Gastrocnemius medialis (tissue), 4 donors: ENCODE results near the gene MT1H. TPM values are rescaled to one million over a fixed set of nuclear protein-coding genes. Genes with fewer than 3 reads are reported as not detected.

Experiments used
- ATAC-seq, 2 donors: fragments of 150-250 bp; one replicate each; pipeline ENCODE4 v1.9.1; 2016
- DNase-seq, 2 donors: peaks; one replicate each; pipeline ENCODE4 v3.0.0-alpha.2; 2019
- H3K27ac ChIP-seq, 4 donors: fragments of 200-600 bp; sonication (generic); 1 replicate in 1 of 4; 2 replicates in 3 of 4; pipeline ENCODE4 v1.5.1; 2016 to 2018; ENCODE audit warnings: mild to moderate bottlenecking in 2 of 4, moderate library complexity in 1 of 4
- H3K27me3 ChIP-seq, 3 donors: fragments of 200-600 bp; sonication (generic) in 2 of 3; 1 replicate in 1 of 3; 2 replicates in 2 of 3; pipeline versions ENCODE4 v1.5.1 to v1.6.0; 2016 to 2019; ENCODE audit warnings: mild to moderate bottlenecking in 1 of 3, moderate library complexity in 1 of 3
- H3K36me3 ChIP-seq, 2 donors: fragments of 200-600 bp; sonication (generic) in 1 of 2; one replicate each; pipeline ENCODE4 v1.5.1; 2017 to 2018
- H3K4me1 ChIP-seq, 2 donors: fragments of 200-600 bp; sonication (generic) in 1 of 2; one replicate each; pipeline ENCODE4 v1.5.1; 2016 to 2017; ENCODE audit warnings: mild to moderate bottlenecking in 2 of 2
- H3K4me3 ChIP-seq, 4 donors: fragments of 200-600 bp; sonication (generic) in 3 of 4; 1 replicate in 1 of 4; 2 replicates in 3 of 4; pipeline ENCODE4 v1.5.1; 2016 to 2019; ENCODE audit warnings: mild to moderate bottlenecking in 2 of 4
- H3K9me3 ChIP-seq, 3 donors: fragments of 200-600 bp; sonication (generic) in 2 of 3; 1 replicate in 1 of 3; 2 replicates in 2 of 3; pipeline ENCODE4 v1.5.1; 2016 to 2019
- POLR2A ChIP-seq, 2 donors: fragments of 450-650 bp; IDR thresholded peaks; one replicate each; pipeline ENCODE4 v1.6.1; 2017; ENCODE audit warnings: antibody characterized with exemption in 2 of 2, mild to moderate bottlenecking in 2 of 2, moderate library complexity in 2 of 2
- in situ Hi-C, 4 donors: fragments of 200-750 bp; cut with MboI; loops; one replicate each; pipeline versions ENCODE4 v1.15.0 to v1.8.0; 2017; ENCODE audit warnings: low sequenced_read_pairs in 4 of 4
- intact Hi-C: fragments of 100-400 bp; cut with DNase I; formaldehyde crosslinking; loops from one replicate; pipeline ENCODE4 v1.15.1; 2023; ENCODE audit warnings: low total_unique reads
- total RNA-seq, 4 donors: library from RNA; depleted of rRNA; stranded (reverse); fragments of >200 nt; gene quantifications; one replicate each; pipeline versions ENCODE4 v1.1.0 to v1.2.3, GENCODE V29; 2016
- TF ChIP-seq, protein P1 (sequence below), 5 experiments: fragments of 450-650 bp in 3 of 5; fragments of 200-600 bp in 2 of 5; sonication (generic) in 2 of 5; IDR thresholded peaks in 4 of 5; conservative IDR thresholded peaks in 1 of 5; 1 replicate in 4 of 5; 2 replicates in 1 of 5; pipeline ENCODE4 v1.5.1; 2016 to 2019; ENCODE audit warnings: antibody characterized with exemption in 5 of 5, mild to moderate bottlenecking in 3 of 5, moderate library complexity in 3 of 5

MT1H gene
- total RNA-seq, 4 donors from 2014 or later, result not detected

DNA sequence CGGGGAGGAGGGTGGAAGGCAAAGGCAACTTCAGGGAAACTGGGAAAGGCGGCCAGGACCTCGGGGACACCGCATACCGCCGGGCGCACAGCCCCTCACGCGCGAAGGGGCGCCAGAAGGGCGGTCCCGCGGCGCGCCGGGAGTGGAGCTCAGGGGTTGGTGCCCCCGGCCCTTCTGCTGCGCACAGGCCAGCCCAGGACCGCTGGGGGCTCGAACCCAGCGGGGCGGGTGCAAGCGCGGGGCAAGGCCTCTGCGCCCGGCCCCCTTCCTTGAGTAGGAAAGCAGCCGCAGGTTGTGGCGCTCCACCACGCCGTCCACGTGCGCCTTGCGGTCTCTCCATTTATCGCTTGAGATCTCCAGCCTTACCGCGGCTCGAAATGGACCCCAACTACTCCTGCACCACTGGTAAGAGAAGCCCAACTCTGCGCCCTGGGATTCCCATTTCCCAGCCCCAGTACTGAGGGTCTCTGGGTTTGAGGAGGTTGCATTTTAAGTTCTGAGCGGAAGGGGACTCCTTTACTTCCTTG is 34.1 kb upstream of the MT1H start:
- intact Hi-C loops, result no loop called here
- peaks cover 8 to 16% of the 10 kb centered on the region in 2 donors for H3K4me1 ChIP-seq

DNA sequence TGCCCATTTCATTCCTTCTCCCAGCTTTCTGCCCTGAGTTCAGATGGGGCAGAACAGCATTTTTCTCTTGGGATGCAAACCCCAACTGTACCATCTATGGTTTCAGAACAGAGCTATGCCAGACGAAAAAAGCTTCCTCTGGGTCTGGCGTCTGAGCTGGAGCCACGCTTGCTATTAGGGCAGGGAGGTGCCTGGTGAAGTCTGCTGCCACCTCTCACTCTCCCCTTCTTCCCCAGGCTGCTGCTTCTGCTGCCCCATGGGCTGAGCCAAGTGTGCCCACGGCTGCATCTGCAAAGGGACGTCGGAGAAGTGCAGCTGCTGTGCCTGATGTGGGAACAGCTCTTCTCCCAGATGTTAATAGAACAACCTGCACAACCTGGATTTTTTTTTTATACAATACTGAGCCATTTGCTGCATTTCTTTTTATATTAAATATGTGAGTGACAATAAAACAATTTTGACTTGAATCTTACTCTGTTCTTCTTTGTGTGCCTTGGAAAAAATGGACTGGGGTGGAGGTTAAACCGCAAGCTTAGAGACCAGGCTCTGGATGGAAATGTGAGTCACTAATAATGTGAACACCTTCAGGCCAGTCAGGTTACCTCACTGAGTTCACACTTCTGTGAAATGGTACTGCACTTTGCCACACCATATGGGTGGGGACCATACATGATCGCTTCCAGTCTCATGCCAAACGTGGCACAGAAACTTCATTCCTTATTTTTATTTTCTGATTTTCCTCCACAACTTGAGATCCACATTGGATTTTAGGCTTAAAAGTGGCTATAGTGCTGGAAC is 32.8 kb upstream of the MT1H start:
- in situ Hi-C loops (no loop called here), intact Hi-C loops (no loop called here)
- H3K9me3 ChIP-seq, result no peaks in the 10 kb centered on the region
- H3K4me3 ChIP-seq, result no peak overlapping the region
- peaks cover 3 to 7% (median 6%) of the 10 kb centered on the region in 3 donors for H3K27me3 ChIP-seq
- ATAC-seq, result no peak
- no peak for TF ChIP-seq POLR2A (IDR thresholded peaks at IDR 0.05)
- TF ChIP-seq, protein P1, sequence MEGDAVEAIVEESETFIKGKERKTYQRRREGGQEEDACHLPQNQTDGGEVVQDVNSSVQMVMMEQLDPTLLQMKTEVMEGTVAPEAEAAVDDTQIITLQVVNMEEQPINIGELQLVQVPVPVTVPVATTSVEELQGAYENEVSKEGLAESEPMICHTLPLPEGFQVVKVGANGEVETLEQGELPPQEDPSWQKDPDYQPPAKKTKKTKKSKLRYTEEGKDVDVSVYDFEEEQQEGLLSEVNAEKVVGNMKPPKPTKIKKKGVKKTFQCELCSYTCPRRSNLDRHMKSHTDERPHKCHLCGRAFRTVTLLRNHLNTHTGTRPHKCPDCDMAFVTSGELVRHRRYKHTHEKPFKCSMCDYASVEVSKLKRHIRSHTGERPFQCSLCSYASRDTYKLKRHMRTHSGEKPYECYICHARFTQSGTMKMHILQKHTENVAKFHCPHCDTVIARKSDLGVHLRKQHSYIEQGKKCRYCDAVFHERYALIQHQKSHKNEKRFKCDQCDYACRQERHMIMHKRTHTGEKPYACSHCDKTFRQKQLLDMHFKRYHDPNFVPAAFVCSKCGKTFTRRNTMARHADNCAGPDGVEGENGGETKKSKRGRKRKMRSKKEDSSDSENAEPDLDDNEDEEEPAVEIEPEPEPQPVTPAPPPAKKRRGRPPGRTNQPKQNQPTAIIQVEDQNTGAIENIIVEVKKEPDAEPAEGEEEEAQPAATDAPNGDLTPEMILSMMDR (IDR thresholded peaks at IDR 0.05 in 4 of 5, conservative IDR thresholded peaks at IDR 0.05 in 1 of 5), result no peak
- no peak for DNase-seq
- peaks cover 5 to 12% of the 10 kb centered on the region in 2 donors for H3K4me1 ChIP-seq
- H3K27ac ChIP-seq, result no peak overlapping the region
- no peaks in the 10 kb centered on the region for H3K36me3 ChIP-seq

More for the DNA sequence above, 34.1 kb upstream of the MT1H start:
- H3K9me3 ChIP-seq, result no peaks in the 10 kb centered on the region
- H3K27me3 ChIP-seq, result peaks cover 3 to 7% (median 6%) of the 10 kb centered on the region in 3 donors
- no peaks in the 10 kb centered on the region for H3K36me3 ChIP-seq
- H3K4me3 ChIP-seq, result peak overlapping the region in 1 of 4 donors; percentile 3
- ATAC-seq (no peak), DNase-seq (no peak)
- no peak overlapping the region for H3K27ac ChIP-seq
- no peak for TF ChIP-seq POLR2A (IDR thresholded peaks at IDR 0.05)
- TF ChIP-seq, protein P1 (IDR thresholded peaks at IDR 0.05 in 4 of 5, conservative IDR thresholded peaks at IDR 0.05 in 1 of 5), result no peak
- in situ Hi-C loops, result no loop called here

DNA sequence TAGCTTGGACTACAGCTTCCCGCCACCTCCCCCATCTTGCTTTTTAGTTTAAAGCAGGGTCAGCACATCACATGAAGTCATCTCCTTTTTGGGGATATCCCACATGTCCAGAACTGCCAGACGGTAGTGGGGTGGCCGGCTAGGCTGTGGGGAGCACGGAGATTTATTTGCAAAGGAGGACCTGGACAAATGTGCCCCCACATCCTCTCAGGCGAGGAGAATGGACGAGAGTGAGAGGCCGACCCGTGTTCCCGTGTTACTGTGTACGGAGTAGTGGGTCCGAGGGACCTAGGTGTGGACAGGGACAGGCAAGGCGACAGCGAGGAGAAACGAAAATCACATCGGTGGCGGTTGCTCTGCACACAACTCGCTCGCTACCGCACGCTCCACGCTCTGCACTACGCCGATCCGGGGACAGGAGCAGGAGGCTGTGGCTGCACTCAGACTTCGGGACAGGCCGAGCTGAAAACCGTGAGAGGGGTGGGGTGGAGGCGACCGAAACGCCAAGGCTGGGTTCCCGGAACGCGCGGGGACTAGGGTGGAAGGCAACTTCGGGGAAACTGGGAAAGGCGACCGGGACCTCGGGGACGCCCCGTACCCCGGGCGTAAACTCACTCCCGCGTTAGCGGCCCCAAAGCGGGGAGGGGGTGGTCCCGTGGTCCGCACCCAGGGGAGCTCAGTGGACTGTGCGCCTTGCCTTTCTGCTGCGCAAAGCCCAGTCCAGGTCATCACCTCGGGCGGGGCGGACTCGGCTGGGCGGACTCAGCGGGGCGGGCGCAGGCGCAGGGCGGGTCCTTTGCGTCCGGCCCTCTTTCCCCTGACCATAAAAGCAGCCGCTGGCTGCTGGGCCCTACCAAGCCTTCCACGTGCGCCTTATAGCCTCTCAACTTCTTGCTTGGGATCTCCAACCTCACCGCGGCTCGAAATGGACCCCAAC is 31.5 kb upstream of the MT1H start, which contains the start of gene MT1A:
Gene MT1A, plus strand, starts transcription at position 853 of the 937 bp plus-strand sequence. Its CDS starts 73 bp downstream, at position 926.
- peak; percentile 66 to 76 for TF ChIP-seq POLR2A (IDR thresholded peaks at IDR 0.05)
- TF ChIP-seq, protein P1 (IDR thresholded peaks at IDR 0.05 in 4 of 5, conservative IDR thresholded peaks at IDR 0.05 in 1 of 5), result no peak
- no peaks in the 10 kb centered on the region for H3K36me3 ChIP-seq
- in situ Hi-C loops, result no loop called here
- peak within 1 kb of the TSS; percentile 50 to 76 (median 62) for H3K4me3 ChIP-seq
- H3K4me1 ChIP-seq, result peaks cover 5 to 10% of the 10 kb centered on the region in 2 donors
- H3K27ac ChIP-seq, result peak within 1 kb of the TSS; percentile 57 to 77 (median 74)
- intact Hi-C loops, result no loop called here
- ATAC-seq (peak; percentile 75), DNase-seq (peak; percentile 63 to 68)
- peaks cover 3 to 7% (median 6%) of the 10 kb centered on the region in 3 donors for H3K27me3 ChIP-seq
- H3K9me3 ChIP-seq, result no peaks in the 10 kb centered on the region

DNA sequence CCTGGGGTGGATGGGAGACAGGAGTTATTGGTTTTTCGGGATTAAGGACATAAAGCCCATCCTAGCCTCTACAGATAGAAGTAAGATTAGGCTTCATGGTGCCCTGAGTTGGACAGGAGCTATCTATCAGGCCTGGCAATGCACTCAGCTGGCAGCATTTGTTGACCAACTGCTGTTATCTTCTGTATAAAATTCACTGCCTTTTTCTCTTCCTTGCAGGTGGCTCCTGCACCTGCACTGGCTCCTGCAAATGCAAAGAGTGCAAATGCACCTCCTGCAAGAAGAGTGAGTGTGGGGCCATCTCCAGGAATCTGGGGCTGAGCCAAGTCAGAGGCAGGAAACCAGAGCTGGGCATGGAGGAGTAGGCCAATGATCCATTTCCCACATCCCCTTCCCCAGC is 30.6 kb upstream of the MT1H start:
- Histone ChIP-seq H3K27ac (peak overlapping the region; percentile 35 to 77 (median 66)), H3K27me3 (peaks cover 3 to 7% (median 6%) of the 10 kb centered on the region in 3 donors), H3K4me3 (peak overlapping the region in 2 of 4 donors; percentile 50 to 60), H3K4me1 (peaks cover 5 to 20% of the 10 kb centered on the region in 2 donors), H3K36me3 (no peaks in the 10 kb centered on the region), H3K9me3 (no peaks in the 10 kb centered on the region)
- no peak for ATAC-seq
- no peak for TF ChIP-seq POLR2A (IDR thresholded peaks at IDR 0.05)
- TF ChIP-seq, protein P1 (IDR thresholded peaks at IDR 0.05 in 4 of 5, conservative IDR thresholded peaks at IDR 0.05 in 1 of 5), result no peak
- in situ Hi-C loops, result no loop called here
- DNase-seq, result no peak
- intact Hi-C loops, result no loop called here
